ENCODE data around the gene DAB1.

GRCh38 chr1:57133686-57134085, 290.2 kb downstream of the DAB1 start:
- TF ChIP-seq CTCF (IDR thresholded peaks at IDR 0.05) (no peak), POLR2A (IDR thresholded peaks at IDR 0.05) (no peak)

Measured in right lobe of liver (tissue), 4 donors.